Lung (tissue), 12 donors: ENCODE measurements around the gene NLRP6. TPM values are rescaled to one million over a fixed set of nuclear protein-coding genes. Genes with fewer than 3 reads are reported as not detected.

Source experiments
- ATAC-seq: fragments of 200-7000 bp; cut with Tn5 transposase; one replicate; pipeline ENCODE4 v1.9.1; 2020; ENCODE audit warnings: moderate number of reproducible peaks; ENCODE audit not compliant: insufficient read depth, low FRiP score
- DNase-seq, 3 donors: peaks; one replicate each; pipeline ENCODE4 v3.0.0-alpha.2; 2013 to 2017
- H3K27ac ChIP-seq, 2 donors: one replicate each; pipeline ENCODE4 v1.5.1; 2013; ENCODE audit warnings: mild to moderate bottlenecking in 2 of 2, moderate library complexity in 2 of 2, control low read depth in 1 of 2, inconsistent platforms in 1 of 2, low read depth in 1 of 2, low read length in 1 of 2
- H3K27me3 ChIP-seq, 3 donors: one replicate each; pipeline ENCODE4 v1.5.1; 2013; ENCODE audit warnings: low read length in 2 of 3; ENCODE audit not compliant: control insufficient read depth in 3 of 3, insufficient read depth in 3 of 3
- H3K36me3 ChIP-seq, 4 donors: one replicate each; pipeline ENCODE4 v1.5.1; 2013; ENCODE audit warnings: low read length in 4 of 4, mild to moderate bottlenecking in 1 of 4, moderate library complexity in 1 of 4; ENCODE audit not compliant: control insufficient read depth in 4 of 4, insufficient read depth in 4 of 4
- H3K4me1 ChIP-seq, 5 donors: one replicate each; pipeline ENCODE4 v1.5.1; 2013; ENCODE audit warnings: low read length in 5 of 5, mild to moderate bottlenecking in 2 of 5, moderate library complexity in 1 of 5; ENCODE audit not compliant: control insufficient read depth in 5 of 5, insufficient read depth in 5 of 5
- H3K4me3 ChIP-seq: one replicate; pipeline ENCODE4 v1.5.1; 2013; ENCODE audit warnings: mild to moderate bottlenecking, control low read depth, moderate library complexity
- H3K9ac ChIP-seq, 2 donors: one replicate each; pipeline ENCODE4 v1.5.1; 2013; ENCODE audit warnings: low read length in 2 of 2, control low read depth in 1 of 2; ENCODE audit not compliant: insufficient read depth in 1 of 2
- H3K9me3 ChIP-seq, 4 donors: one replicate each; pipeline ENCODE4 v1.5.1; 2013; ENCODE audit warnings: low read length in 3 of 4, mild to moderate bottlenecking in 1 of 4, moderate library complexity in 1 of 4; ENCODE audit not compliant: control insufficient read depth in 4 of 4, insufficient read depth in 3 of 4
- CTCF ChIP-seq: IDR thresholded peaks from 2 replicates; pipeline ENCODE4 v1.5.1; 2012; ENCODE audit warnings: mild to moderate bottlenecking; ENCODE audit errors: control extremely low read depth, extremely low read depth
- WGBS, 2 donors: extraction: QIAGEN DNeasy Blood & Tissue Kit; methylation state at CpG; one replicate each; pipeline ENCODE4 v1.1.7; 2013; 5-methylcytosine and 5-hydroxymethylcytosine counted together
- polyA plus RNA-seq, 2 donors: library from polyadenylated mRNA; stranded (reverse); fragments of 200-250 nt; gene quantifications; one replicate each; pipeline ENCODE4 v1.2.1, GENCODE V29; 2013
- total RNA-seq, 2 donors: library from RNA; depleted of rRNA in 1 of 2; stranded (reverse); fragments of >200 nt in 1 of 2; gene quantifications; one replicate each; pipeline ENCODE4 v1.2.1, GENCODE V29; 2014 to 2021
- donor health status: control.
- donor health status: control.
- donor health status: Bipolar disorder and iron deficiency.
- donor health status: healthy.
- donor health status: DM: yes; HTN: yes; CAD: no.

The NLRP6 gene
- total and polyA plus RNA-seq, 4 donors, result 0.08 to 9.6 (median 2.4) TPM

DNA sequence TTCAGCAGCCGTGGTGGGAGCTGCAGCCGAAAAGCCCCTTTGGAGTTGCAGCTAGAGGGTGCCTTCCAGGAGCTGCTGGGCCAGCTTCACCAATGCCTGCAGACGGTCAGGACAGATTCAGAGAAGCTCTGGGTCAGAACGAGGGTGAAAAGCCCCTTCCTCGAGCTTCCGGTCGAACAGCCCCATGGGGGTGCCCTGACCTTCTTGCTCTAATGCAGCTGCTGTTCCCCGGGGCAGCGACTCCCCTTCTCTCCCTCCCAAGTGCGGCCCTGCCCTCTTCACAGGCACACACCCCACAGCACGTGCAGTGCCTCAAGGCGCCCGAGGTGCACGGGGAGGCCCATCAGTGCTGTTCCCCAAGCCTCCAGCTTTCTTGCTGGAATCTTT is 52.1 kb downstream of the NLRP6 start:
- H3K9me3 ChIP-seq, result peaks cover 0 to 3% (median 0%) of the 10 kb centered on the region in 4 donors
- no peak for ATAC-seq
- DNase-seq, result no peak
- H3K4me3 ChIP-seq, result no peak overlapping the region
- no peak overlapping the region for H3K27ac ChIP-seq
- TF ChIP-seq CTCF, result no peak
- H3K36me3 ChIP-seq, result no peaks in the 10 kb centered on the region
- no peaks in the 10 kb centered on the region for H3K27me3 ChIP-seq
- no peak overlapping the region for H3K9ac ChIP-seq
- peaks cover 0 to 38% (median 16%) of the 10 kb centered on the region in 5 donors for H3K4me1 ChIP-seq
- 87 to 89% methylated on average over 14 of the region's 14 CpGs for WGBS, 2 donors

- H3K4me1 ChIP-seq, result peaks cover 0 to 38% (median 15%) of the 10 kb centered on the region in 5 donors
- H3K4me3 ChIP-seq, result no peak overlapping the region
- 80 to 85% methylated on average over 34 of the region's 34 CpGs for WGBS, 2 donors
- H3K27ac ChIP-seq, result no peak overlapping the region
- H3K27me3 ChIP-seq, result no peaks in the 10 kb centered on the region
- no peak for TF ChIP-seq CTCF
- H3K9ac ChIP-seq, result no peak overlapping the region
- no peaks in the 10 kb centered on the region for H3K36me3 ChIP-seq
- ATAC-seq (no peak), DNase-seq (no peak)
- peaks cover 0 to 3% (median 0%) of the 10 kb centered on the region in 4 donors for H3K9me3 ChIP-seq
Measured at GRCh38 chr11:330694-331357, 52.6 kb downstream of the NLRP6 start.

DNA sequence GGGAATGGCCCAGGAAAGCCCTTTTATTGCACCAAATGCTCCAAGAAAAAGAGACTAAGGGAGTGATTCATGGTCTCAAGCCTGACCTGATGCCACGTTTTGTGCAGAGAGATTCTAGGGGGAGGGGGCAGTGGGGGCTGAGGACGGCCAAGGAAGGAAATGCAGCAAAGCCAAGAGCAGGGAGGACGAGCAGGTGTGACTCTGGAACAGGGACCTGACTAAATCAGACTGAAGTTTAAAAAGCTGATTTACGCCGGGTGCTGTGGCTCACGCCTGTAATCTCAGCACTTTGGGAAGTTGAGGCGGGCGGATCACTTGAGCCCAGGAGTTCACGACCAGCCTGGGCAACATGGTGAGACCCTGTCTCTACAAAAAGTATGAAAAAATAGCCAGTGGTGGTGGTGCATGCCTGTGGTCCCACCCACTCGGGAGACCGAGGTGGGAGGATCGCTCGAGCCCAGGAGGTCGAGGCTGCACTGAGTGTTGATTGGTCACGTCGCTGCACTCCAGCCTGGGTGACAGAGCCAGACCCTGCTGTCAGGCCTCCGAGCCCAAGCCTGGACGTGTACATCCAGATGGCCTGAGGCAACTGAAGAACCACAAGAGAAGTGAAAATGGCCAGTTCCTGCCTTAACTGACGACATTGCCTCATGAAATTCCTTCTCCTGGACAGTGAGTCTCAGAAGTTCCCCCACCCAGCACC is 53.3 kb downstream of the NLRP6 start:
- H3K4me1 ChIP-seq, result peaks cover 5 to 38% (median 15%) of the 10 kb centered on the region in 5 donors
- 83 to 84% methylated on average over 19 of the region's 19 CpGs for WGBS, 2 donors
- H3K36me3 ChIP-seq, result no peaks in the 10 kb centered on the region
- H3K4me3 ChIP-seq, result no peak overlapping the region
- no peak for DNase-seq
- H3K9me3 ChIP-seq, result peaks cover 0 to 3% (median 0%) of the 10 kb centered on the region in 4 donors
- H3K27me3 ChIP-seq, result no peaks in the 10 kb centered on the region
- no peak for TF ChIP-seq CTCF
- no peak for ATAC-seq
- no peak overlapping the region for H3K9ac ChIP-seq
- H3K27ac ChIP-seq, result no peak overlapping the region
